ENCODE data around the gene HM13.
"Not testable (repeated sequence)": the region's sequence is repeated elsewhere in the genome, so short reads cannot be mapped to it uniquely, and the experiment has no call there.

HM13 gene

GRCh38 chr20:31497838-31498540, 16.3 kb upstream of the HM13 start:
- no peak for DNase-seq

GRCh38 chr20:31500527-31500926, 13.7 kb upstream of the HM13 start:
- no peak for DNase-seq

- peak in 54 of 58 donors; percentile 2 to 81 (median 50) for DNase-seq
Observed at GRCh38 chr20:31502884-31503673, 11.2 kb upstream of the HM13 start.

GRCh38 chr20:31505903-31506302, 8.3 kb upstream of the HM13 start:
- no peak for DNase-seq

- DNase-seq, result no peak
Observed at GRCh38 chr20:31508517-31509244, 5.6 kb upstream of the HM13 start.

- DNase-seq, result no peak
Observed at GRCh38 chr20:31515072-31515774, 981 bp downstream of the HM13 start.

GRCh38 chr20:31515775-31516107, 1.5 kb downstream of the HM13 start:
- no peak for DNase-seq

GRCh38 chr20:31516166-31516565, 1.9 kb downstream of the HM13 start:
- DNase-seq, result no peak

GRCh38 chr20:31516651-31517050, 2.4 kb downstream of the HM13 start:
- no peak for DNase-seq

GRCh38 chr20:31517373-31517772, 3.1 kb downstream of the HM13 start:
- DNase-seq, result no peak

- not testable (repeated sequence) for DNase-seq
Observed at GRCh38 chr20:31521267-31521666, 7.0 kb downstream of the HM13 start.

- no peak for DNase-seq
Observed at GRCh38 chr20:31522731-31523130, 8.5 kb downstream of the HM13 start.

GRCh38 chr20:31523361-31524283, 9.4 kb downstream of the HM13 start:
- peak in 12 of 58 donors; percentile 3 to 20 (median 6) for DNase-seq

- DNase-seq, result peak in 2 of 58 donors; percentile 2 to 5
Observed at GRCh38 chr20:31527266-31527665, 13.0 kb downstream of the HM13 start.

GRCh38 chr20:31535298-31535697, 21.1 kb downstream of the HM13 start:
- no peak for DNase-seq

GRCh38 chr20:31536575-31536974, 22.3 kb downstream of the HM13 start:
- no peak for DNase-seq

- no peak for DNase-seq
Observed at GRCh38 chr20:31537116-31537871, 23.1 kb downstream of the HM13 start.

GRCh38 chr20:31537890-31538289, 23.6 kb downstream of the HM13 start:
- DNase-seq, result no peak

GRCh38 chr20:31538326-31538725, 24.1 kb downstream of the HM13 start:
- no peak for DNase-seq

GRCh38 chr20:31539636-31540035, 25.4 kb downstream of the HM13 start:
- not testable (repeated sequence) for DNase-seq
